HG03045 (cell line): ENCODE results near the gene GNGT2.
"Not testable (repeated sequence)": the region's sequence is repeated elsewhere in the genome, so short reads cannot be mapped to it uniquely, and the experiment has no call there.

Experiments
- ATAC-seq: cut with Tn5 transposase; IDR thresholded peaks from one replicate; pipeline ENCODE4 v1.9.1; 2021; ENCODE audit warnings: mild to moderate bottlenecking, moderate library complexity; ENCODE audit not compliant: unreplicated experiment

The GNGT2 gene

GRCh38 chr17:49180998-49181635 lies 29.3 kb downstream of the GNGT2 start:
- ATAC-seq, result no peak

GRCh38 chr17:49180303-49180702 lies 30.1 kb downstream of the GNGT2 start:
- no peak for ATAC-seq

DNA sequence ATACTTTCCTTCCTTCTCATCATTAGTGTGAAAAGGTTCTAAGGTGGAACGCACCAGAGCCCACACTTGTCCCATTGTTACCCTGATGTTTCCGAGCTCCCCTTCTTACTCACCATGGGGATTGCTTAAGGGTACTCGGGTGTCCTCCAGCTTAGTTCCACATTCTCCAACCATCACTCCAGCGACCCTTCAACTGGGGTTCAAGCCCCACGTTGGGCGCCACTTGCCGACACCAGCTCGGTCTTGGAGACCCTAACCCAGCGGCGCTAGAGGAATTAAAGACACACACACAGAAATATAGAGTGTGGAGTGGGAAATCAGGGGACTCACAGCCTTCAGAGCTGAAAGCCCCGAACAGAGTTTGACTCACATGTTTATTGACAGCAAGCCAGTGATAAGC lies 34.4 kb downstream of the GNGT2 start:
- ATAC-seq, result not testable (repeated sequence)

- not testable (repeated sequence) for ATAC-seq
Observed at GRCh38 chr17:49170711-49171110, 39.7 kb downstream of the GNGT2 start.

DNA sequence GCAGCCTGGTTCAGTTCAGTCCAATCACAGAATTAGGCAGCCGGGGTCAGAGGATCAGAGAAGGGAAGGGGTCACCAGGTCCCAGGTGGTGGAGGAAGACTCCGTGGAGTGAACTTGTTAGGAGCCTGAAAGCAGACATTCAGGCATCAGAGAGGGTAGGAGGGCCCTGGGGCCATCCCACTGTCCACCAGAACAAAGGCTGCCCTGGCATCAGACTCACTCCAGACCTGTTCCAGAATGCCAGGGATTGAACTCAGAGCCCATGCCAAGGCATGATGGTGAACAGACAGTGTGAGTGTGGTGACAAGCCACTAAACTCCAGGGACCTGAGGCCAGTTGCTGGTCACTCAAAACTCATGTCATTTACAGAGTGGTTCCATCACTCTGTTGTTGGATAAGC lies 40.2 kb downstream of the GNGT2 start:
- no peak for ATAC-seq

GRCh38 chr17:49168706-49169105 lies 41.7 kb downstream of the GNGT2 start:
- ATAC-seq, result no peak

DNA sequence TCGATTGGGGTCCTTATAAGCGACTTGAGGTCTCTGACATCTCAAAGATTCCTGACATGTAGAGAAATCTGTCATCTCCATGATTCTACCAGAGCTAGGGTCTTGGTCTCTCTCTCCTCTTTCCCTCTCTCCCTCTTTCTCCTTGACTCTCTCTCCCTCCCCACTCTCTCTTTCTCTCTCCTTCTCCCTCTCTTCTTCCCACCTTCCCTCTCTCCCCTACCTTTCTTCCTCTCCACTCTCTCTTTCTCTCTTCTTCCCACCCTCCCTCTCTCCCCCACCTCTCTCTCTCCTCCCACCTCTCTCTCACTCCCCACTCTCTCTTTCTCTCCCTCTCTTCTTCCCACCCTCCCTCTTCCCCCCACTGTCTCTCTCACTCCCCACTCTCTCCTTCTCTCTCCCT lies 45.2 kb downstream of the GNGT2 start:
- no peak for ATAC-seq

GRCh38 chr17:49162866-49163265 lies 47.5 kb downstream of the GNGT2 start:
- ATAC-seq, result no peak

DNA sequence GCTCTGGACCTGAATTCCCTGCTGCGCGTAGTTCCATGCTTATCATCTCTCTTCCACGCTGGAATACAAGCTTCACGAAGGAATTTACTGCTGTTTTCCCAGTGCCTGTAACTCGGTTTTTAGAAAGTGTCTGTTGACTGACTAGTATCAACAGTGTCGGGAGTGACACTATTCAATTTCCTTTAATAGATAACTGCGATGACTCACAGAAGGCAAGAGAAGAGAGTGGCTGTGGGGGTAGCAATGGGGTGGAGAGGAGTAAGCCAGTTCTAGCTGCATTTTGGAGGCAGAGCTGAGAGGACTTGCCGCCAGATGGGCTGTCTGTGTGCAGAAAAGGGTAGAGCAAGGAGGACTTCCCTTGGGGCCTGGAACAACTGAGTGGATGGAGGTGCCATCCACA lies 52.6 kb downstream of the GNGT2 start:
- no peak for ATAC-seq

- ATAC-seq, result no peak
Observed at GRCh38 chr17:49156256-49156655, 54.1 kb downstream of the GNGT2 start.
